GM19239 (cell line): ENCODE measurements around the gene GCNT1.
"Not testable (repeated sequence)": the region's sequence is repeated elsewhere in the genome, so short reads cannot be mapped to it uniquely, and the experiment has no call there.

Experiments
- DNase-seq: peaks from one replicate; pipeline ENCODE4 v3.0.0; 2011; ENCODE audit warnings: low spot score; ENCODE audit not compliant: insufficient read length
- FAIRE-seq: peaks from 2 replicates; lab custom pipeline; 2011; peaks lifted over from hg19 to GRCh38; lab: Jason Lieb, UNC

GCNT1 gene

DNA sequence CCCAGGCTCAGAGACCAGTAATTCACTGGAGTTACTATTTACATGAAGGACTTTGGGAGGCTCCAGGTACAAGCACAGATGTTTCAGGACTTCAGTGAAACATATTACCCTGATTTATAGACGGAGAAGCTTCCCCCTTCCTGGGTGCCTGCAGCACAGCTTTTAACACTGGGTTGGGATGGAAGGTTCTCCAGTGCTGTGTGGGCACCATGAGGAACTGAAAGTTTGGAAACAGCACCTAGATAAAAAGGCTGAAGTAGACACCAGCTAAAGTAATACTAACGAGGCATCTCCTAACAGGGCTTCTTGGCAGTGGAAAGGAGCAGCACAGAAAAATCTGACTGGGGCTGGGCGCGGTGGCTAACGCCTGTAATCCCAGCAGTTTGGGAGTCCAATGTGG lies 70.7 kb downstream of the GCNT1 start:
- FAIRE-seq (no peak), DNase-seq (no peak)

DNA sequence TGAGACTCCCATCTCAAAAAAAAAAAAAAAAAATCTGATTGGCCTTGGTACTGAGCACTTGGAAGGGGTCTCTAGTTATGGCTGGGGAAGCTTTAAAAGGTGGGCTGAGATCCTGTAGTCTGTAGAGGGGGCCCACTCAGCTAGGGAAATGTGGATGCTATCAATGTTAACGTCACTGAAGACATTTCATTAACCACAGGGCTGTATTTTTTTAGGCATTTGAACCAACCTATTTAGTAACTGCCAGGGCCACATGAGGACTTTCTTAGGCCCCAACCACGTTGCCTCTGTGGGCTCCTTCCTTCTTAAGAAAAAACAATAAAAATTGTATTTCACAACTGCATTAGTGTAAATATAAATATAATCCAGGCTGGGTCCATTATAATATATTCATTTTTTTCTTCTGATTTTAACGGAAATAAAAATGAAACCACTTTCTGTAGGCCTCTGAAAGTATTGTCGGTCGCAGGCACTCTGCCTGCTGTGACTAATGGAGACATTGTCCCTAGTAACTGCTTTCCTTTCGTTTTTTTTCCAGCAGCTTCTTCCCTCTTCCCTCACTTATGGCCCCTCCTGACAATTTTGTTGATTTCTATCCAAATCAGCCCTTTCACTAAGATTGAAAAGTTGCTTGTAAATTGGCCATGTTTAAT lies 71.6 kb downstream of the GCNT1 start:
- FAIRE-seq (no peak), DNase-seq (no peak)

DNA sequence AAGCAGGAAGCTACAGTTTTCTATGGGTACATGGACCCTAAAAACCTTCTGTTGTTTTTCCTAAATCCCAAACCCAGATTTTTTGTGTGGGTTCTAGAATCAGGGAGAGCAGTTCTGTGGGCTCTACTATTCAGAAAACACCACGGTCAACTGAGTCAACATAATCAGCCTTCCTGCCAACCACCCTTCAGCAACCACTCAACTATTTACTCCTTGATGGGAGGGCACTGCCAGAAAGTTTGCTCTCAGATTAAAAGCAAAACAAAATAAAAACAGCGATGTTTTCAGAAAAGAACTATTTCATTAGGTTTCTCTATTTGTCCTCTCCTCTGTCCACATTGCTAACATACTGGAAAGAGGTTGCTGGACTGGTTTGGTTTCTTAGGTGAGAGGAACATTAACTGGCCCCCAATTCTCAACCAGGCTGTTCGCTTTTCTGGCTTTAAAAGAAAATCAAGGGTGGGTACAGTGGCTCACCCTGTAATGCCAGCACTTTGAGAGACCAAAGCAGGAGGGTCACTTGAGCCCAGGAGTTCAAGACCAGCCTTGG lies 72.3 kb downstream of the GCNT1 start:
- DNase-seq (no peak), FAIRE-seq (no peak)

- not testable (repeated sequence) for FAIRE-seq, DNase-seq
These were observed 73.9 kb downstream of the GCNT1 start for GRCh38 chr9:76532877-76533276.

- FAIRE-seq (no peak), DNase-seq (no peak)
These were observed 75.0 kb downstream of the GCNT1 start for GRCh38 chr9:76534026-76534425.

DNA sequence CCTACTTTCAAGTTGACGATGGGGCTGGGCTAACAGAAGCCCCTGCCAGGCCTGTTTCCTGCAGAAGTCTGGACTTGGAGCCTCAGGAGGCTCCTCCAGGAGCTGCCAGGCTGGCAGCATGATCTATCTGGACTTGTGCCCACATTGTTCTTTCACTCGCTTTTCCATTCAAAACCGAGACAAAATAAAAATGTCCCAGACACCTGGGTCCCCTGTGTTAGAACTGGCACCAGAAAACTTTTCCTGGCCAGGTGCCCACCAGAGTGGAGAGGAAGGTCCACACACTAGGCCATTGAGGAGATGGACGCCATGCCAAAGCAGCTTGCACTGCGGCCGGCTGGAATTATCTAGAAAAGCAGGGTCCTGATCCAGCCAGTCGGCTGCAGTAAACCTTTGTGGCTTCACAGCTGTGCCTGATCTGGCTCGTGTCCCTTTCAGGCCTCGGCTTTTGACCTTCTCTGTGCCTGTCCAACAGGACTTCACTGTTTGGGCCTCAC lies 78.2 kb downstream of the GCNT1 start:
- no peak for FAIRE-seq

GRCh38 chr9:76539180-76539579 lies 80.2 kb downstream of the GCNT1 start:
- no peak for DNase-seq
- FAIRE-seq: no peak

More for the DNA sequence above, 78.2 kb downstream of the GCNT1 start:
- DNase-seq: no peak

GRCh38 chr9:76542360-76542759 lies 83.4 kb downstream of the GCNT1 start:
- DNase-seq: no peak

DNA sequence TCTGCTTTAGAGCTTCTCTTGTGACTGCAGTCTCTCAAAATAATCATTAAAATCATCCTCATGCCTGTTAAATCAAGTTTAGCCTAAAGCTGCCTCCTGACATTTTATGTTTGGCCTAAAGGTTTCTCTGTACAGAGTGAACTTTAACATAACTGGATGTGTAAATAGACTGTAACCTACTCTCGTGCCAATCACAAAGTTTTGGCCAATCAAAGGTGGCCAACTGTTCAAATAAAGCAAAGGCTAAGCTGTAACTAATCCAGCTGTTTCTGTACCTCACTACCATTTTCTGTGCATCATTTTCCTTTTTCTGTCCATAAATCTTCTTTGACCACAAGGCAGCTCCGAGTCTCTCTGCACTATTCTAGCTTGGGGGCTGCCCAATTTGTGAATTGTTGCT lies 86.2 kb downstream of the GCNT1 start:
- FAIRE-seq (no peak), DNase-seq (no peak)

More at GRCh38 chr9:76542360-76542759, 83.4 kb downstream of the GCNT1 start:
- FAIRE-seq: no peak

GRCh38 chr9:76552181-76552580 lies 93.2 kb downstream of the GCNT1 start:
- DNase-seq: no peak
- FAIRE-seq: no peak

- no peak for DNase-seq
- no peak for FAIRE-seq
These were observed 93.9 kb downstream of the GCNT1 start for GRCh38 chr9:76552751-76553455.

DNA sequence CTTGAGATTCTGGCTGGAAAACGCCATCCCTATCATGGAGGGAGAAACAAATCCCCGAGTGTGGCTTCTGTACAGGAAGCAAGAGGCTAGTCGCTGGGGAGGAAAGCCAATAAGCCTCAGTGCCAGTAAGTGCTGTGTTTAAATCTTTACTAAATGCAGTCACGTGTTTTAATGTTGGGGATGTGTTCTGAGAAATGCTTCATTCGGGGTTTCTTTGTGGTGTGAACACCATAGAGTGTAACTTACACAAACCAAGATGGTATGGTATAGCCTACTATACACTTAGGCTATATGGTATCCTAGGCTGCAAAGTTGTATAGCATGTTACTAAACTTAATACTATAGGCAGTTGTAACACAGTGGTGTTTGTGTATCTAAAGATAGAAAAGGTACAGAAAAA lies 94.7 kb downstream of the GCNT1 start:
- DNase-seq (no peak), FAIRE-seq (no peak)
